Stimulated activated memory B cell treated with anti-CD40 and anti-IgM and Interleukin-4, amounts not matched to agents 10 μg/mL and 1 μg/mL and 100 μg/mL, for 72 hours (primary cell): ENCODE data around the gene GASK1A.

Experiments used
- ATAC-seq: fragments of 150-1000 bp; cut with Tn5 transposase; 2 replicates; pipeline ENCODE4 v1.10.0; 2021
- H3K27ac Mint-ChIP-seq: one replicate; pipeline ENCODE4 v1.8.0; 2022; ENCODE audit warnings: mild to moderate bottlenecking, mixed read lengths
- H3K27me3 Mint-ChIP-seq: one replicate; pipeline ENCODE4 v1.8.0; 2022; ENCODE audit warnings: mixed read lengths
- H3K36me3 Mint-ChIP-seq: one replicate; pipeline ENCODE4 v1.8.0; 2022; ENCODE audit warnings: mixed read lengths
- H3K4me1 Mint-ChIP-seq: one replicate; pipeline ENCODE4 v1.8.0; 2022; ENCODE audit warnings: mixed read lengths
- H3K4me3 Mint-ChIP-seq: one replicate; pipeline ENCODE4 v1.8.0; 2022; ENCODE audit warnings: mild to moderate bottlenecking, moderate library complexity, mixed read lengths
- H3K9me3 Mint-ChIP-seq: one replicate; pipeline ENCODE4 v1.8.0; 2022; ENCODE audit warnings: mixed read lengths

The GASK1A gene

DNA sequence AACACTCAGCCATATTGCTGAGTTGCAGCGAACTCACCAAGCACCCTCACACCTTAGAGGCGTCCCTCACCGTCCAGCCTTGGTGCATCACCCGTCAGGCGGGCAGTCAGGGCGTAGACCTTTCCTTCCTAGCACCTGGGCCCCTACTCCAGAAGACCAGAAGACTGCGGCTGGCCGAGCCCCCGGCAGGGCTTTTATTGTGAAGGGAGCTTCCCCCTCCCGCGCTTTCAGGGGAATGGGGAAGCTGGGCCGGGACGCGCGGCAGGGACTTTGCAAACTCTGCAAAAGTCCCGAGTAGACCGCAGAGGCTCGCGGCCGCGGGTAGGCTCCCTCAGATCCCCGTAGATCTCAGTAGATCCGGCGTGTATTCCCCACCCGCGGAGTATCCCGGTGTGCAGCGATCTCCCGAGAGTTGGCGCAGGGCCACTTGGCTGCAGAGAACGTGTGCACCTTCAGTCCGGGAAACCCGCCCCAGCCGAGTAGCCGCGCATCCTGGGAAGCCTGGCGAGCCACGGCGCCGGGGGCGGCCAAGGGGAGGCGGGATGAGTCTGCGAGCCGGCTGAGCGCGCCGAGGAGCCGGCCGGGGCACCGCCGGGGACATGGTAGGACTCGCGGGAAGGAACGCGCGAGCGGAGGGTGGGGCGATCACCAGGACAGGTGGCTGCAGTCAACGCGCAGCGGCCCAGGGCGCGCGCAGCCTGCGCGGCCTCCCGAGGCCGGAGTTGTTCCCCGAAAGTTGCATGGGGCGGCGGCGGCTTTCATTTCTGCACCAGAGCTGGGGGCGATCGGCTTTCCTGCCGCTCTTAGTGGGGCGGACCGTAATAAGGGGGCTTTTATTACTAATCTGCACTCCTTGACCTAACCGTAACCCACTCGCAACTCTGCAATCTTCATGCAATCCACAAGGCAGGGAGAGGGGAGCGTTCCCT is at the start of gene GASK1A:
Gene GASK1A, plus strand, starts transcription at position 268 of the 929 bp plus-strand sequence. Its CDS starts 332 bp downstream, at position 600.
- Mint-ChIP-seq H3K27me3 (peaks cover 68% of the 10 kb centered on the region), H3K27ac (no peak within 1 kb of the TSS), H3K9me3 (peaks cover 16% of the 10 kb centered on the region), H3K4me1 (peaks cover 13% of the 10 kb centered on the region), H3K4me3 (peak within 1 kb of the TSS; percentile 54), H3K36me3 (peaks cover 5% of the 10 kb centered on the region)
- peak; percentile 34 for ATAC-seq

DNA sequence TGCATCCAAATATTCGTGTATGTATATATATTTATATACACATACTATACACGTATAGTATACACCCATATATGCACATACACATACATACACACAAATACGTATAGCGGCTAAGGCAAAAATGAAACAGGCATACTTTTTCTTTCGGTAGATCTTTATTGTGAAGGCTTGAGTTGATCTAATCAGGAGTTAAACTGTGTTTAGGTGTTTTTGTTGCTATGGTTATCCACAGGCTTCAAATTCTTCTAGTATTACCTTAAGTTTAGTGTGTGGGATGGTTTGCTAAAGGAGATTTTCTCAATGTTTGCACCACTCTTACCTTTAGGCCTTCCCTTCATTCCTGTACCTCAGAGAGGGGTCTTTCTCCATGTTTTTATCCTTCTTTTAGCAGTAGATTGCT is 45.0 kb upstream of the GASK1A start:
- no peak for ATAC-seq
- Mint-ChIP-seq H3K4me1 (no peaks in the 10 kb centered on the region), H3K36me3 (no peaks in the 10 kb centered on the region), H3K9me3 (no peaks in the 10 kb centered on the region), H3K4me3 (no peak overlapping the region), H3K27me3 (peaks cover 18% of the 10 kb centered on the region), H3K27ac (no peak overlapping the region)

DNA sequence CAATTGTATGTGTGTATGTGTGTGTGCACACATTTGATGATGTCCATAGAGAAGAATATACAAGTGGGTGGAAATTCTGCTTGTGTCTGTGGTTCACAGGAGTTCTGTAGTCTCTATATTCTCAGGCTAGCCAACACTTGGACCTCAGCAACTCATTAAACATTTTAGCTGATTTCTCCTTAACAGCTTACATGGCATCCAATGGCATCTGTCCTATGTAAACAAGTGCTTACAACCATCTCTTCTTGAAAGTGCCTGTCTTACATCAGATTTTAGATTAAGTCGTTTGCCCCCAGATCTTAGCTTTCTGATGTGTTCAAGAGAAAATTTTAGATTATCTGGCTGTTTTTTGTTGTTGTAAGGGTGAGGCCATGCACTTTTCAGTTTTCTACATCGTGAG is 44.2 kb upstream of the GASK1A start:
- no peak for ATAC-seq
- Mint-ChIP-seq H3K27me3 (peaks cover 26% of the 10 kb centered on the region), H3K36me3 (no peaks in the 10 kb centered on the region), H3K4me1 (no peaks in the 10 kb centered on the region), H3K9me3 (no peaks in the 10 kb centered on the region), H3K4me3 (no peak overlapping the region), H3K27ac (no peak overlapping the region)

DNA sequence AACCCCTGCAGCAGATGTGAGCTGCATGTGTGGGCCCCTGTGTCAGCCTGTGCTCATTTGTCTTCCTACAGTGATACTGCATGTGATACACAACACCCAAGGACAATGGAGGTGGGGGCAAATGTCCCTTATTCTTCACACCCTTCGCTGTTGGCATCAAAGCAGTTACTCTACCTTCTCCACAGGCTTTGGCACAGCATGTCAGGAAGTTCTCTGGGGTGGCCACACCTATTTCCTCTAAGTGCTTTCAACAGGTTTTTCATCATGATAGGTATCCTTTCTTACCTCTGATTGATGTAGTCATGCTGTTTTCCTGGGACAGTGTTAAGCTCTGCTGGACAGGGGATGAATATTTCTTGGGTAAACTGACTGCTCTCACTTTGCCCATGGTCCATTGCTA is 43.6 kb upstream of the GASK1A start:
- H3K4me1 Mint-ChIP-seq: no peaks in the 10 kb centered on the region
- no peak for ATAC-seq
- H3K27me3 Mint-ChIP-seq: peaks cover 32% of the 10 kb centered on the region
- no peaks in the 10 kb centered on the region for H3K9me3 Mint-ChIP-seq
- no peak overlapping the region for H3K27ac Mint-ChIP-seq
- H3K4me3 Mint-ChIP-seq: no peak overlapping the region
- H3K36me3 Mint-ChIP-seq: no peaks in the 10 kb centered on the region

DNA sequence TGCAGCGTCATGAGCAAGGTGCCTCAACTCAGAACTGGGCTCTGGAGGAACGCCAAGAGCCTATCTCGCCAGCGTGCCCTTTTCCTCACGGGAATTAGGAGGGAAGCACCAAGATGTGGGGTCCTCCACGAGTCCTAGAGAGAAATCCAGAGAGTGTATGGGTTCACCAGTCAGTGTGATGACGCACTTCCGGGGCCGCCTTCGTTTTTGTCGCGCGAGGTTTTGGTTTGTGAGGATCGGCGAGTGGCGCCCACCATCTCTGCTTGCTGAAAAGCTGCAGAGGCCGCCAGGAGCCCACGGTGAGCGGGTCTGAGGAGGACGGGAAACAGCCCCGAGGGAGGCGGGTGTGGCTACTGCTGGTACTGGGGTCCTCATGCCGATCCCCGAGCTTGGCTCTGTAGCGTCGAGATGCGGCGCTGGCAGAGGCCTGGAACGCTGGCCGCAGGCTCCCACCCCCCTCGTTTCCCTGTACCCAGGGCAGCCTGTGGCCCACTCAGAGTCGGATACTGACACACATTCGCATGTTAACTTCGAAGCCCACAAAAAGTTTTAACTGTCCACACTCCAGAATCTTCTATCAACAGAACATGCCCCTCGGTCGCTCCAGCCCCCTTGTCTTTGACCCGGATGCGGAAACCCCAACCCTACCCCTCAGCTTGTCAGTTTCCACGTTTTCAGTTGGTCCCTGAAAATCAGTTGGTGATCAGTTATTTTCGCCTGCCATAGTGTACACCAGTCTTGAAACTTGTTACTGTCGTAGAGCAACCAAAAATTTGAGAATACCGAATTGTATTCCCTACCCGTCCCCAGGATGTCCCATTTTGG is 42.7 kb upstream of the GASK1A start:
- no peak overlapping the region for H3K4me3 Mint-ChIP-seq
- no peak for ATAC-seq

DNA sequence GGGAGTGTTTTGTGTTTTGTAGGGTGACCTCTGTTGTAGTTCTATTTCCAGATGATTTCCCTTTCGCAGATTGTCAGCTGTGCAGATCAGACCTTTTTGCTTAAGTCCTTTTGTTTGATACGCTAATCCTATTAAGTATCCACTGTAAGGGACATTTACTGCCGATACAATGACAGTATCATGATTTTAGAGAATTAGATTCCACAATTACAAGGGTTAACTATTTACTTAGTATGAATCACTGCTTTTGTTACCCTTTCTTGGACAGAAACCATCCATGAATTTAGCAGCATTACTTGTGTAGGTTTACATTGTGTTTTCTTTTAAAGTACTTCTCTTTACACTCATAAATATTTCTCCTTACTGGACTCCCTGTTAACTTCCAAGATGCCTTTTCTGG is 41.8 kb upstream of the GASK1A start:
- H3K36me3 Mint-ChIP-seq: no peaks in the 10 kb centered on the region
- H3K4me1 Mint-ChIP-seq: no peaks in the 10 kb centered on the region
- H3K9me3 Mint-ChIP-seq: no peaks in the 10 kb centered on the region
- H3K4me3 Mint-ChIP-seq: no peak overlapping the region
- peaks cover 44% of the 10 kb centered on the region for H3K27me3 Mint-ChIP-seq
- H3K27ac Mint-ChIP-seq: no peak overlapping the region
- no peak for ATAC-seq

More for the DNA sequence above, 42.7 kb upstream of the GASK1A start:
- H3K36me3 Mint-ChIP-seq: no peaks in the 10 kb centered on the region
- no peaks in the 10 kb centered on the region for H3K4me1 Mint-ChIP-seq
- peaks cover 36% of the 10 kb centered on the region for H3K27me3 Mint-ChIP-seq
- no peak overlapping the region for H3K27ac Mint-ChIP-seq
- H3K9me3 Mint-ChIP-seq: no peaks in the 10 kb centered on the region

DNA sequence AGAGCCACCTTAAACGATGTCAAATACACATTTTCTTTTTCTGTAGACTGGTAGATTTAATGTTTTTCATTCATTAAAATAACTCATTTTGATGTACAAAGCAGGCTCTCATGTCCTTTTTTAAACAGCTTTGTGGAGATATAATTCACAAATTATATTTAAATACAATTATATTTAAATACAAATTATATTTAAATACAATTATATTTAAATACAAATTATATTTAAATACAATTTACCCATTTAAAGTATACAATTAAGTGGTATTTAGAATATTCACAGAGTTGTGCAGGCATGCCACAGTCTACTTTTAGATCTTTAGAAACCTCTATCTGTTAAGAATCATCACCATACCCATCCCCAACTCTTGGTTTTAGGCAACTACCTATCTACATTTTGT is 36.4 kb upstream of the GASK1A start:
- no peak overlapping the region for H3K27ac Mint-ChIP-seq
- no peaks in the 10 kb centered on the region for H3K36me3 Mint-ChIP-seq
- no peak for ATAC-seq
- H3K9me3 Mint-ChIP-seq: no peaks in the 10 kb centered on the region
- H3K4me1 Mint-ChIP-seq: no peaks in the 10 kb centered on the region
- H3K4me3 Mint-ChIP-seq: no peak overlapping the region
- peaks cover 39% of the 10 kb centered on the region for H3K27me3 Mint-ChIP-seq

DNA sequence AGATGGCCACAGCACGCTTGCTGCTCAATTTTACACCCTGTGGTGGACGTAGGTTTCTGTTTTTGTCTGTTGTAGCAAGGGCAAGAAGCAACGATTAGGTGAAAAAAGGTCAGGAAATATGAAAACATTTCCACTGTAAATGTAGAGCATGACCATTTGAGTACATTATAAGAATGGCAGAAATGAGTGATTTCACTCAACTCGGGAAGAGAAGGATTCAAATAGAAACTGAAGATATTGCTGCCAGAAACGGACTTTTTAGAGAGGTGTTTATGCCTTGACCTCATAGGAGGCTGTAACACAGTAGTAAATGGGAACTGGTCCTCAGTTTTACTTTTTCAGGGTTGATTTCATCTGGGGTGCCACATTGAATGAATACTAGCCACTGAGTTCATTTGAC is 33.1 kb upstream of the GASK1A start:
- ATAC-seq: no peak
- no peak overlapping the region for H3K4me3 Mint-ChIP-seq
- no peaks in the 10 kb centered on the region for H3K9me3 Mint-ChIP-seq
- H3K27me3 Mint-ChIP-seq: peaks cover 21% of the 10 kb centered on the region
- H3K4me1 Mint-ChIP-seq: no peaks in the 10 kb centered on the region
- no peaks in the 10 kb centered on the region for H3K36me3 Mint-ChIP-seq
- no peak overlapping the region for H3K27ac Mint-ChIP-seq

DNA sequence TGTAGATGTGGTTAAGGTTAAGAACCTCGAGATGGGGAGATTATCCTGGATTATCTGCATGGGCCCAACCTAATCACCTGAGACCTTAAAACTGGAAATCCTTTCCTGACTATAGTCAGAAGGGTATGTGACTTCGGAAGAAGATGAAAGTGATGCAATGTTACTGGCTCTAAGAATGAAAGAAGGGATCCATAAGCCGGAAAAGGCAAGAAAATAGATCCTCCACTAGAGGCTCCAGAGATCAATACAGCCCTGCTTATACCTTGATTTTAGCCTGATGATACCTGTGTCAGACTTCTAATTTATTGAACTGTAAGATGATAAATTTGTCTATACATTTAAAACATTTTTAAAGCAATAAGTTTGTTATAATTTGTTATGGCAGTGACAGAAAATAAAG is 21.5 kb upstream of the GASK1A start:
- H3K36me3 Mint-ChIP-seq: no peaks in the 10 kb centered on the region
- no peaks in the 10 kb centered on the region for H3K9me3 Mint-ChIP-seq
- H3K4me3 Mint-ChIP-seq: no peak overlapping the region
- no peak overlapping the region for H3K27ac Mint-ChIP-seq
- H3K27me3 Mint-ChIP-seq: peaks cover 30% of the 10 kb centered on the region
- ATAC-seq: no peak
- no peaks in the 10 kb centered on the region for H3K4me1 Mint-ChIP-seq

DNA sequence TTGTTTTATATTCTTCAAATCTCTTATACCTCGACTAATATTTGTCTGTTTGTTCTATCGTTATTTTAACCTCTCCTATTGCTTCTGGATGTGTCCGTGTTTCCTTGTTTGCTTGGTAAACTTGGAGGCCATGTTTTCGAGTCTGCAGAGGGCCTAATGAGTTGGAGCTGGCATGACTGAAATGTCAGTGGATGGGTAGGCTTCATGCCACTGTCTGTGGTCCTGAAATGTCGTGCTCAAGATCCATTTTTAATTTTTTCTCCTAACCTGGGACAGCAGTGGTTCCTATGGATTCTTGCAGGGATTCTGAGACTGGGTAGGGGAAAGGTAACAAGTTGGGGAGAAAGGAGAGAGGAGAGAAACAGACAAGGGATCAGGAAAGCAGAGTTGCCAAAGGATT is 18.8 kb upstream of the GASK1A start:
- no peaks in the 10 kb centered on the region for H3K4me1 Mint-ChIP-seq
- ATAC-seq: no peak
- H3K4me3 Mint-ChIP-seq: no peak overlapping the region
- no peaks in the 10 kb centered on the region for H3K9me3 Mint-ChIP-seq
- peaks cover 30% of the 10 kb centered on the region for H3K27me3 Mint-ChIP-seq
- no peaks in the 10 kb centered on the region for H3K36me3 Mint-ChIP-seq
- H3K27ac Mint-ChIP-seq: no peak overlapping the region

DNA sequence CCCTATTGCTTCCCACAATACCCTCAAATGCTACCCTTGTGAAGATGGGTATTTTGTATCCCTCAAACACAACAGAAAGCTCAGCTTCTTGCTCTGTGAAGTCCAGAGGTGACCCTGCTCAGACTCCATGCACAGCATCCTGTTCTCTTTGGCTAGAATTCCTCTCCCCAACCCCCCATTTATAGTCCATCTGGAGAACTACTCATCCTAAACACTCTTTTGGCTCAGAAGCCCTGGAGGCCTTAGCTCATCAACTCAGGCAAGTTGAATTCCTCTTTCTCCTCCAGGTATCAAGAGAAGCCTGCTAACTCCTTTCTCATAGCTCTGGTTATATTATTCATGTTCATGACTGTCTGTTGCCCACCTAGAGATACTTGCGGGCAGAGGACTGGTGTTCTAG is 18.3 kb upstream of the GASK1A start:
- no peaks in the 10 kb centered on the region for H3K36me3 Mint-ChIP-seq
- H3K27ac Mint-ChIP-seq: no peak overlapping the region
- peaks cover 30% of the 10 kb centered on the region for H3K27me3 Mint-ChIP-seq
- ATAC-seq: no peak
- H3K4me1 Mint-ChIP-seq: no peaks in the 10 kb centered on the region
- no peak overlapping the region for H3K4me3 Mint-ChIP-seq
- H3K9me3 Mint-ChIP-seq: no peaks in the 10 kb centered on the region

DNA sequence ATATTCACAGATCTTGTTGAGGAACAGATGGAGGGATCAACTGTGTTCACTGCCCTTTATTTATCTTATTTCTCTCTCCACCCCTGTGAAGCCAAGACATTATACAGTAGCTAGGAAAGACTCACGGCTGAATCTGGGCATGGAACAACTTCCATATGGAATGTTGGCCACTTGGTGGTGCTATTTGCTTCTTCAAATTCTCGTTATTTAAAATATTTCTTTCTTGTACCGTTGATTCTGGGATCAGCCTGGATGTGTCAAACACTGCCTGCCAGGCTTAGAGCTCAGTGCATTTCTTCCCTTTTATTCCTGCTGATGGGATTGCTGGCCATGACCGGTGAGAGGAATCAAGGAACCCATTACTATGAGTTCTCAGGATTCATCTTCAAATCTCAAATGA is 17.5 kb upstream of the GASK1A start:
- Mint-ChIP-seq H3K4me3 (no peak overlapping the region), H3K4me1 (no peaks in the 10 kb centered on the region), H3K27ac (no peak overlapping the region), H3K27me3 (peaks cover 30% of the 10 kb centered on the region), H3K9me3 (no peaks in the 10 kb centered on the region), H3K36me3 (no peaks in the 10 kb centered on the region)
- no peak for ATAC-seq

DNA sequence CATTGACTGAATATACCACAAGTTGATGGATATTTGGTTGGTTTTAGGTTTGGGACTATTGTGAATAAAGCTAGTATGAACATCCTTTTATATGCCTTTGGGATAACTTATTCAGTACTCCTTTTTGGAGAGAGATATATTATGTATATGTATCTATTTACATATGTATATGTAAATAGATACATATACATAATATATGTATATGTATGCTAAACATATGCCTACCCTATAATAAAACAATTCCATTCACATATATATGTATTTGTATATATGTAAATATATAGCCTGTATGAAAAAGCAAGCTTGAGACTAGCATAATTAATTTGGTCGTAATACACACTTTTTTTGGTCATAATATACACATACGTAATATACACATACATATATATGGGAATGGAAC is 15.8 kb upstream of the GASK1A start:
- no peak for ATAC-seq
- H3K27ac Mint-ChIP-seq: no peak overlapping the region
- H3K27me3 Mint-ChIP-seq: peaks cover 29% of the 10 kb centered on the region
- no peaks in the 10 kb centered on the region for H3K4me1 Mint-ChIP-seq
- H3K36me3 Mint-ChIP-seq: no peaks in the 10 kb centered on the region
- no peaks in the 10 kb centered on the region for H3K9me3 Mint-ChIP-seq
- H3K4me3 Mint-ChIP-seq: no peak overlapping the region

DNA sequence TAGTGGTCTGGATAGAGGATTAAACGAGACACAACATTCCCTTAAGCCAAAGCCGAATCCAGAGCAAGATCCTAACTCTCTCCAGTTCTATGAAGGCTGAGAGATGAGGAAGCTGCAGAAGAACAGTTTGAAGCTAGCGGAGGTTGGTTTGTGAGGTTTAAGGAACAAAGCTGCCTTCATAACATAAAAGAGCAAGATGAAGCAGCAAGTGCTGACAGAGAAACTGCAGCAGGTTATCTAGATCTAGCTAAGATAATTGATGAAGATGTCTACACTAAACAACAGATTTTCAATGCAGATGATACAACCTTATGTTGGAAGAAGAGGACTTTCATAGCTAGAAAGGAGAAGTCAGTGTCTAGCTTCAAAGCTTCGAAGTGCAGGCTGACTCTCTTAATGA is 14.8 kb upstream of the GASK1A start:
- H3K27ac Mint-ChIP-seq: no peak overlapping the region
- H3K36me3 Mint-ChIP-seq: no peaks in the 10 kb centered on the region
- no peak for ATAC-seq
- H3K27me3 Mint-ChIP-seq: peaks cover 31% of the 10 kb centered on the region
- no peaks in the 10 kb centered on the region for H3K4me1 Mint-ChIP-seq
- no peak overlapping the region for H3K4me3 Mint-ChIP-seq
- H3K9me3 Mint-ChIP-seq: no peaks in the 10 kb centered on the region

DNA sequence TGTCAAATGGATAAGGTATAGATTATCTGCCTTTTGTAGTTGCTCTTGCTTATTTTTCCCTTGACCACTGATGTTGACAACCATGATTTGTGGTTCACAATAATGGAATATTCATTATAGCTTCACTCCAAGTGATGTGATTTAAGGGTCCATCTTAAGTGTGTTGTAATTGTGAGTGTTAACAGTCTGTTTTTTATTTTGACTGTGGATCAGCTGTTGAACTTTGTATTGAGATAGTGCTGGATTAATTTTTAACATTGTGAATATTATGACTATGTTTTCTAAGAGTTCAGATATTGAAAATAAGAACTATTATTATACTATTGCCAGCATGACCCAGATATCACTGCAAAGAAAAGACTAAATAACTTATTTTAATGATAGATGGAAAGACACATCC is 8.6 kb upstream of the GASK1A start:
- no peaks in the 10 kb centered on the region for H3K4me1 Mint-ChIP-seq
- H3K9me3 Mint-ChIP-seq: peaks cover 21% of the 10 kb centered on the region
- H3K27ac Mint-ChIP-seq: no peak overlapping the region
- ATAC-seq: no peak
- no peak overlapping the region for H3K4me3 Mint-ChIP-seq
- H3K36me3 Mint-ChIP-seq: peaks cover 12% of the 10 kb centered on the region
- peaks cover 21% of the 10 kb centered on the region for H3K27me3 Mint-ChIP-seq
